NCI-H1930 (cell line): ENCODE data around the gene BUD13.
"Not testable (repeated sequence)": the region's sequence is repeated elsewhere in the genome, so short reads cannot be mapped to it uniquely, and the experiment has no call there.

Source experiments
- DNase-seq, 2 experiments: peaks; one replicate each; lab custom pipeline; 2025; lab: John Stamatoyannopoulos, UW

The BUD13 gene

GRCh38 chr11:116756044-116756443 lies 16.7 kb downstream of the BUD13 start:
- DNase-seq, result not testable (repeated sequence)

DNA sequence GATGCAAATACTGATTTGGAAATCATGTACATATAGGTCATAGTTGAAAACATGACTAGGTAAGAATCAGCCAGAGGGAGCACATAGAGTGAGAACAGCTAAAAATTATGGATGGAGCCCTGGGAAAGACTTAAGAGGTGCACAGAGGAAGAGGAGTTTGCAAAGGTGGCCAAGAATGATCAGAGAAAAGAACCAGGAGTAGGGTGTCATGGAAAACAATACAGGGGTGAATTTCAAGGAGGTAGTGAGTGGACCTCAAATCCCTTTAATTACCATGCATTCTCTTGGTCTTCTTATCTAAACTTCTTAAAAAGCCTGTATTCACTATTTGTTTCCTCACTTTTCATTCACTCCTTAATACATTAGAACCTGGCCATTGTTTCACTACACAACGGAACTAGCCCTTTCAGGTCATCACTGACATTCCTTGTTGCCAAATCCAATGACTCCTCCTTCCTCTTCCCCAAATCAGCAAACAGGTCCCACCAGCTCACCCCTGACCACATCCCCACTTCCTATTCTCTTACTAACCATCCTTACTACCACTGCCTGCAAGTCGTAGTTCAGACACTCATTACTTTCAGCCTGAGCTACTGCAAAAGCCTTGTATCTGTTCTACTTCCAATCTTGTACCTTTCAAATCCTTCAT lies 22.6 kb downstream of the BUD13 start:
- no peak for DNase-seq

- DNase-seq, result no peak
Measured at GRCh38 chr11:116742104-116742503, 30.7 kb downstream of the BUD13 start.

- DNase-seq, result no peak
Measured at GRCh38 chr11:116740741-116741140, 32.0 kb downstream of the BUD13 start.

DNA sequence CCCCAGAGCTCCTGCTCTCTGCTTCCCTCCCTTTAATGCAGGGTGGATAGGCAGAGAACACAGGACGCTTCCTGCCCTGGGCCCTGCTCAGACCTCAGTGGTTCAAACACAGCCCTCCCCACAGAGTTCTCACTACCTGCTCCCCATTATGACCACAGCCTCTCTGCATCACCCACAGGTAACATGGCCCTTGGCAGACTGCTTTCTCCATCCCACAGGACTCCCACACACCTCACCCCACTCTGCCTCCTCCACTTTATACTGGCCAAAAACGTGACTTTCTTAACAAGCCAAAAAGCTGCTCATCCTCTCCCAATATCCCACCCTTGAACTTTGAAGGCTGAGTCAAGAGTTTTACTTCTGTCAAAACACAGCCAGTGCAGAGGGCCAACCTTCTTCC lies 33.8 kb downstream of the BUD13 start:
- DNase-seq, result no peak

DNA sequence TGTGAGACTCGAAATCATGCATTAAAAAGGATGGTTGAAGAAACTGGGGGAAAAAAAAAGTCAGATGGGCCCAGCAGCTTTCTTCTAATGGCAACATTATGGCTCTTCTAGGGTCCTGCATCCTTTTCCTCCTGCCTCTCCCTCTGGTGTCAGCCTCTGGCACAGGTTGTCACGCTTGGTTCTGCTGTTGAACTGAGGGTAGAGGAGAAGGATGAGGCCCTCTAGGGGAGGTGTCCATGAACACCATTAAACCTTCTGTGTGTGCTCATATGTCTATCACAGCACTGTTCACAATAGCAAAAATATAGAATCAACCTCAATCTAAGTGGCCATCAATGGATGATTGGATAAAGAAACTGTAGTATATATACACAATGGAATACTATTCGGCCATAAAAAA lies 36.0 kb downstream of the BUD13 start:
- DNase-seq, result no peak

GRCh38 chr11:116733969-116734508 lies 38.7 kb downstream of the BUD13 start:
- DNase-seq, result no peak

- DNase-seq, result no peak
Measured at GRCh38 chr11:116733043-116733755, 39.6 kb downstream of the BUD13 start.

GRCh38 chr11:116732271-116733042 lies 40.3 kb downstream of the BUD13 start:
- peak; percentile 19 to 33 for DNase-seq

GRCh38 chr11:116731821-116732220 lies 41.0 kb downstream of the BUD13 start:
- DNase-seq, result no peak

DNA sequence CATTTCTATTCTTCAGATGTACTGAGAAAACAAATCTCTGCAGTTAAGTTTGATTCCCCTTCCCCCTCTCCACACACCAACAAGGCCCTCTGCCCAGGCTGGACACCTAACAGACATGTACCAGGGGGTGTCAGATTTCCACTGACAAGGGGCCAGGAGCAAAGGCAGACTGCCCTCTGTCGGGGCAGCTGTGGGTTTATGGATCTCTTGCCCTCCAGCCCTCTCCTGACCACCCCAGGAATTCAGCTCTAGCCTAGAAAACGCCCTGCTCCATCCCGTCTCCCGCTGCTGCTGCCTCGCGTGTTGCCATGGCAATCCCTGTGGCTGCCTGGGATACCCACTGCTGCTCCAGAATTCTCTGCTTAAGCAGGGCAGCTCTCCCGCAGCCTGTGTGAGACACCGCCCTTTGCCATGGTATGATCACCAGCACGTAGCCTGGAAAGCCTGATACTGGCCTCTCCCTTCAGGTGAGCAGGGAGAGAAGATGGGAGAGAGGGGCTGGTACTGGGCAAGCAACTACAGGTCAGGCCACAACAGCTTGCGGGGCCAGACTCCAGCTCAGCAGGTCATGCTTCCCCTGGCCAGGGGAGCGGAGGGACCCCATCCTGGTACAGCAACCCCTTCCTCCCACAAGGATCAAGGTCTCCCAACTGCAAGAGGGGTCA lies 41.6 kb downstream of the BUD13 start:
- peak in 1 of 2 experiments; percentile 26 for DNase-seq

DNA sequence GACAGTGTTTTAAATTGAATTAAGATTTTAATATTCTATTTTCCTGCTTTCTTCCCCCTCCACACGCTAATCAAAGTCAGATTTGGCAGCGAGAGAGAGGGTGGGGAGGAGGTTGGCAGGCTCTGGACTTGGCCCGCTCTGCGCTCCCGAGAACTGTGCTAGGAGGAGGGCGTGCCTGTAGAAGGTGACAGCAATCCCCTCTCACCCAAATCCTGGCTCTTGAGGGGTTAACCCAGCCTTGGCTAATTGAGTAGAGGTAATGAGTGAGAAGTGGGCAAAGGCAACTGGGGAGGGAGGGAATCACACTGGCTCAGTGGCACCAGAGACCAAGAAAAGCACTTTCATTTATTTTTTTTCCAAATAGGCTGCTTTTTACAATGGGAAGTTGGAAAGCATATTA lies 42.2 kb downstream of the BUD13 start:
- DNase-seq, result no peak

DNA sequence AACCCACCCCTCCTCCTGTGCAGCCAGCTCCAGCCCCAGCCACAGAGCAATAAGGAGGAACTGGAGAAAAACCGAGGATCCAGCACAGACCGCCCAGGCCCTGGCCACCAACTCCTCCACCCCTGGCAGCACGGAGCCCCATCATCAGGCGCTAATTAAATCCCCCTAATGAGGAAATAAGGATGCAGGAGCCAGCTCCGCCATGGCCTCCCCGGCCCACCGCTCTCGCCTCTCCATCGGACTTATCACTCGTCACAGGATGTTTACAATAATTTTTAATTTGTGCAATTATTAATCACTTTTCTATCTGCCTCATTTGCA lies 42.6 kb downstream of the BUD13 start:
- no peak for DNase-seq

DNA sequence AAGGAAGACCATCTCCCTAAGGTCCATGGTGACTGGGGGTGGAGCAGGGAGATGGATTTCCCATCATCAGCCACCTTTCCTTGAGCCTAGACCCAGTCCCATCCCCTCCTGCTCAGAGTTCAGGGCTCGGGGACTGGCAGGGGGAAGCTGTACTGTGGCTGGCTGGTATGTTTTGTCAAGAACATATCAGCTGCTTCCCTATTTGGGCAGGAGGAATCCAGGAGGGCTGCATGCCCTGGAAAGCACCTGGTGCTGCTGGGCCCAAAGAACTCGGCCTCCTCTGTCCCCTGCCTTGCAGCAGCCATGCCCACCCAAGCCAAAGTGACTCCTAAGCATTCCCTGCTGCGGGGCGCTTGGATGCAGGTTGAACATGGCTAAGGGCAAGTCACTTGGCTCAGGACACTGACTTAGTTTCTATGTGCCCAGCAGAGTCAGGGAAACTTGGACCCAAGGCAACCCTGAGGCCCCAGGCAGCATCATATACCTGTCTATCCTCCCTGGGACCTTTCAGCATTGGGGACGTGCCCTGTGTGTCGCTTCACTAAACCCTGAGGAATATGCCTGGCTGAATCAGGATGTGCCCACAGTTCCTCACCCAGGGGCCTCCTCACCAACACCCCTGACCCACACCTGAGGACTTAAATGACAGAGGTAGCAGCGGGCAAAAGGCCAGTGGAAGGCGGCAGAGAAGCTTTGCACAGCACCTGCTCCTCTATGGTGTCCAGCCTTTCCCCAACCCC lies 43.1 kb downstream of the BUD13 start:
- DNase-seq, result no peak

GRCh38 chr11:116727990-116728389 lies 44.8 kb downstream of the BUD13 start:
- DNase-seq, result no peak

GRCh38 chr11:116725434-116726221 lies 47.2 kb downstream of the BUD13 start:
- no peak for DNase-seq

DNA sequence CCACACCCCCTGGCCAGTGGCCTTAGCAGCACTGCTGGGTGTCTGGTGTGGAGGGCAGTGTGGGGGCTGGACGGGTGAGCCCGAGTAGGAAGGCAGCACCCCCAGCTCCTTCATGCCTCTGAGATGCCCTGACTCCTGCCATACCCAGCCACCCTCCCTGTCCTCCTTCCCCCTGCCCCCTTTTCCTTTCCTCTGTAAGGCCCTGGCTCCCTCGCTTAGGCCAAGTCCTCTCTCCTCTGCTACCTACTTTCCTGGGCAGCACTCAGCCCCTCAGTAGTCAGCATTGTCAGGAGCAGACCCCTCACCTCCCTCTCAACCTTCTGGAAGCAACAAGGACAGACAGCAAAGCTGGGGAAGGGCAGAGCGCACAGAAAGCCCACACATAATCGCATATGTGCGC lies 48.0 kb downstream of the BUD13 start:
- no peak for DNase-seq

DNA sequence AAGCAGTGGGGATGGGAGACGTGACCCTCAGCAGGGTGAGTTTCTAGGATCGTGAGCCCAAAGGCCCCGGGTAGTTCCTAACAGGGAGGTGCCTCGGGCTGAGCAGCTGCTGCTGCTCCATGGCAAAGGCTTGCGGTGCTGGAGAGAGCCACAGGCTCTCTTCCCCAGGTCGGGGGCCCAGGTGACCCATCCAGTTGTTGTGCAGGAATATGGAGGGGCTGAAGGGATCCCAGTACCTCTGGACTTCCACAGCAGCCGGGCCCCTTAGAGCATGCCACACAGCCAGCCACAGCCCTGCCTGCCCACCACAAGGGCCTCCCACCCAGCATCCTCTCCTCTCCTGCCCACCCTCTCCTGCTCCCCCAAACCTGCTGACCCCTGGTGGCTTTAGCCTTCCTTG lies 49.3 kb downstream of the BUD13 start:
- no peak for DNase-seq

DNA sequence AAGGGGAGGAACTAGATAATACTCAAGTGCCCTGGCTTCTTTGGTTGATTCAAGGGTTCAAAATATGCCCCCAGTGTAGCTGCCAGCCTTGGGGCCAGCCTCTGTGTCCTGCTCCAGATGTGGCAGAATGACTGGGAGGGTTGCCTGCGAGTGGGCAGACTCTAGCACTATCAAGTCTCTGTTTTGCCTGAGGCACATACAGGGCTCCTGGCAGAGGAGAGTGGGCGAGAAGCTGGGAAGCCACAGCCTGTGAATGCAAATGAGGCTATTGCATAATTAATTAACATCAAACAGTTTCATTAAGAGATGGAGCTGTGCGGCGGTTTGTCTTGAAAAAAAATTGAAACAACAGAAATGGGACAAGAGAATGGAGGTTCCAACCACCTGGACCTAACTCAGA lies 50.8 kb downstream of the BUD13 start:
- no peak for DNase-seq

DNA sequence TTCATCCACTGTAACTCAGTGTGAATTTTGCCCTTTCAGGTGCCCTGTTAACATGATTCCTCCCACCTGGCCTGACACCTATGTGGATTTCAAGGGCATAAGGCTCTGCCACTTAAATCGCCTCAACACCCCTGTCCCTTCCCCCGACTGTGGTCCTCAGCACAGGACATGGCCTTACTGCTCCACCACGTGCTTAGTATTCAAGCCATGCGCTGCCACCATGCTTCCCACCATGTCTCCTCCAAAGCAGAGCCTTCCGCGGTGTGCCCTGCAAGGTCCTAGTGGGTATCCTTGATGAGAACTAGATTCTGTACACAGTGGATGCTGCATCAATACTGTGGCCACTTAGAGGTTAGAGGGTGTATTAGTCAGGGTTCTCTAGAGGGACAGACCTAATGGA lies 51.9 kb downstream of the BUD13 start:
- no peak for DNase-seq

- no peak for DNase-seq
Measured at GRCh38 chr11:116718955-116719501, 53.8 kb downstream of the BUD13 start.
